PFSK-1 (cell line): Measurements from ENCODE around the gene GHSR.

Experiments used
- FOXP2 ChIP-seq: optimal IDR thresholded peaks from 2 replicates; pipeline ENCODE3; 2011; ENCODE audit warnings: borderline replicate concordance, control low read depth, inconsistent platforms; ENCODE audit not compliant: insufficient read depth; ENCODE audit errors: extremely low read length, extremely low read depth
- POLR2AphosphoS5 ChIP-seq: IDR thresholded peaks from 2 replicates; pipeline ENCODE4 v1.6.1; 2012; ENCODE audit warnings: low read depth, mild to moderate bottlenecking, control low read depth, low read length, moderate library complexity
- SIN3A ChIP-seq: IDR thresholded peaks from 2 replicates; pipeline ENCODE4 v1.6.1; 2012; ENCODE audit warnings: mild to moderate bottlenecking, low read length, moderate library complexity, borderline replicate concordance; ENCODE audit not compliant: insufficient read depth
- TAF1 ChIP-seq: IDR thresholded peaks from 2 replicates; pipeline ENCODE4 v1.6.1; 2012; ENCODE audit warnings: low read length, control low read depth, borderline replicate concordance; ENCODE audit not compliant: insufficient read depth
- TF ChIP-seq, protein P1 (sequence below), 2 experiments: IDR thresholded peaks; 2 replicates each; pipeline versions ENCODE4 v1.6.1 to v1.8.0; 2011 to 2012; ENCODE audit warnings: low read depth in 2 of 2, low read length in 2 of 2, control low read depth in 1 of 2, inconsistent platforms in 1 of 2, mild to moderate bottlenecking in 1 of 2, moderate library complexity in 1 of 2; ENCODE audit not compliant: insufficient read depth in 1 of 2

GHSR gene

GRCh38 chr3:172407872-172408271 lies 40.4 kb downstream of the GHSR start:
- TF ChIP-seq TAF1 (no peak), FOXP2 (no peak), POLR2AphosphoS5 (no peak), SIN3A (no peak)
- TF ChIP-seq, protein P1, sequence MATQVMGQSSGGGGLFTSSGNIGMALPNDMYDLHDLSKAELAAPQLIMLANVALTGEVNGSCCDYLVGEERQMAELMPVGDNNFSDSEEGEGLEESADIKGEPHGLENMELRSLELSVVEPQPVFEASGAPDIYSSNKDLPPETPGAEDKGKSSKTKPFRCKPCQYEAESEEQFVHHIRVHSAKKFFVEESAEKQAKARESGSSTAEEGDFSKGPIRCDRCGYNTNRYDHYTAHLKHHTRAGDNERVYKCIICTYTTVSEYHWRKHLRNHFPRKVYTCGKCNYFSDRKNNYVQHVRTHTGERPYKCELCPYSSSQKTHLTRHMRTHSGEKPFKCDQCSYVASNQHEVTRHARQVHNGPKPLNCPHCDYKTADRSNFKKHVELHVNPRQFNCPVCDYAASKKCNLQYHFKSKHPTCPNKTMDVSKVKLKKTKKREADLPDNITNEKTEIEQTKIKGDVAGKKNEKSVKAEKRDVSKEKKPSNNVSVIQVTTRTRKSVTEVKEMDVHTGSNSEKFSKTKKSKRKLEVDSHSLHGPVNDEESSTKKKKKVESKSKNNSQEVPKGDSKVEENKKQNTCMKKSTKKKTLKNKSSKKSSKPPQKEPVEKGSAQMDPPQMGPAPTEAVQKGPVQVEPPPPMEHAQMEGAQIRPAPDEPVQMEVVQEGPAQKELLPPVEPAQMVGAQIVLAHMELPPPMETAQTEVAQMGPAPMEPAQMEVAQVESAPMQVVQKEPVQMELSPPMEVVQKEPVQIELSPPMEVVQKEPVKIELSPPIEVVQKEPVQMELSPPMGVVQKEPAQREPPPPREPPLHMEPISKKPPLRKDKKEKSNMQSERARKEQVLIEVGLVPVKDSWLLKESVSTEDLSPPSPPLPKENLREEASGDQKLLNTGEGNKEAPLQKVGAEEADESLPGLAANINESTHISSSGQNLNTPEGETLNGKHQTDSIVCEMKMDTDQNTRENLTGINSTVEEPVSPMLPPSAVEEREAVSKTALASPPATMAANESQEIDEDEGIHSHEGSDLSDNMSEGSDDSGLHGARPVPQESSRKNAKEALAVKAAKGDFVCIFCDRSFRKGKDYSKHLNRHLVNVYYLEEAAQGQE (IDR thresholded peaks at IDR 0.05; ENCODE audit: insufficient read depth in 1 of 2, low read depth in 2 of 2, low read length in 2 of 2) = no peak

DNA sequence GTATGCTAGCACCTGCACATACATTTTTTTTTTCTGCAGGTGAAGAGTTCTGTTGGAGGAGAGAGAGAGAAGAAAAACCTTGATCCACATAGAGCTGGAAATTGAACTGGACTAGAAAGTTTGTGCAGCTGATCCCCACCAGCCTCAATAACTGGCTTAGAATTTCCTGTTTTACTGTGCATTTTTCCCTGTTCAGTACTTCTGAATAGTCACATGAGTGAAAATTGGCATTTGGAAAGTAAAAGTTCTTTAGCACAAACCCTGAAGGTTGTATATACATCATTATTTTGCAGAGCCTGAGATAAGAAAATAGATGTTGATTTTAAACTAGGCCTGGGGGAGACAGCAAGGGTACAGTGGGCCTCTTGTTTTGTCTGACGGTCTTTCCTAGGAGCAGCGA lies 42.3 kb downstream of the GHSR start:
- TF ChIP-seq TAF1 = no peak
- TF ChIP-seq, protein P1 (IDR thresholded peaks at IDR 0.05; ENCODE audit: insufficient read depth in 1 of 2, low read depth in 2 of 2, low read length in 2 of 2) = no peak
- no peak for TF ChIP-seq SIN3A
- no peak for TF ChIP-seq FOXP2
- no peak for TF ChIP-seq POLR2AphosphoS5

DNA sequence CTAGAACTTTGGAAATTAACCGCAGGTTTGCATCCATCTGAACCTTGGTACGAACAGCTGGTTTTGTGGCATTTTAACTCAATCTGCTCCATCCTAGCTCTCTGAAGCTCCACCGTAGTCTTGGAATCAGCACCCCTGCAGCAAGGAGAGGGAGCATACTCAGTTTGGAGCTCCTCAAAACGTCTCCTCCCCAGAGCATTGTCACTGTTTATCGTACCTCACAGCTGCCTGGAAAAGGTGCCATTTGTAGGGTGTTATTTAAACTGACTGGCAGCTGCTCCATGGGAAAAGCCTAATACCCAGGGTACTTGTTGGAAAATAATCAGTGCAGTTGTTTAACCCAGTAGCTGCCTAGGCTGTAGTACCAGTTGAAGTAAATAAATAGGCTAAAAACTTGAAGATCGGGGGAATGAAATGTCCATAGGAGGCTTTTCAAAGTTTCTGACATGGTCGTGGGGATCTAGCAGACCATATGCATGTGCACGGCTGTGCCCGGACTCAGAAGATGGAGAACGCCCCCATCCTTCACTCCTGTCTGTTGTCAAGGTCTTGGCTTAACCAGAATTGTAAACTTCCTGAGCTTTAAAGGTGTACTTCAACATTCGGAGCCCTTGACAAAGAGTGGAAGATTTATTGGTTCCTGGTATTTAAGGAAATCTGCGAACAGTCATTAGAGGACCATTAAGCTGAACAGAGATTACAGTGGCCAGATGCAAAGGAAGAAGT lies 43.9 kb downstream of the GHSR start:
- TF ChIP-seq FOXP2 (no peak), TAF1 (no peak), SIN3A (no peak), POLR2AphosphoS5 (no peak)
- TF ChIP-seq, protein P1 (IDR thresholded peaks at IDR 0.05; ENCODE audit: insufficient read depth in 1 of 2, low read depth in 2 of 2, low read length in 2 of 2) = no peak

DNA sequence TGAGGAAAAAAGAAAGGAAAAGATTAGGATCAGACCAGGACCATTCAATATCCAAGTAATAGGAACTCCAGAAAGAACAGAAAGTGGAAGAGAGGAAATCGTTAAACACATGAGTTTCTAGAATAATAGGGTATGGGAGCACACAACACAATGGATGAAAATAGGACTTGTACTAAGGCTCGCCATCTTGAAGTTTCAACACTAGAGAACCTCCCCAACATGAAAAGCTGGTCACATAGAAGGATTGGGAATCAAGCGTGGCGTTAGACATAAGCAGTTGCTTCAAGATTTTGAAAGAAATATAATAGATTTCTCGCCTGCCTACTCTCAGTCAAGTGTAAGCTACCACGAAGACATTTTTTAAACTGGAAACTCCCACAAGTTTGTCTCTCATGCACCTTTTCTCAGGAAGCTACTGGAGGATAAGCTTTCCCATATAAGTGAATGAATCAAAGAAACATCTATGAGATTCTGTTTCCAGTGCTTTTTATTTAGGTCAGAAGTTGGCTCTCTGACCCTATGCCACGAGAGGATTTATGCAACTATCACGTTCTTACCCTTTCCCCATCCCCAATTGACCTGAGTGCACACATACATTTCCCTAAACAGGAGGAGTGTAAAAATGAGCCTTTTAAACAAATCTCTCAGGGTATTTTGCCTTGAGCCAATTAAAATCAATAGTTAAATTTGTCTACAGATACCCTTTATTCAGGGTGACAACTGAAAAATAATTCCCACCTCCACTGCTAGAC lies 45.2 kb downstream of the GHSR start:
- no peak for TF ChIP-seq POLR2AphosphoS5
- TF ChIP-seq, protein P1 (IDR thresholded peaks at IDR 0.05; ENCODE audit: insufficient read depth in 1 of 2, low read depth in 2 of 2, low read length in 2 of 2) = no peak
- no peak for TF ChIP-seq TAF1
- no peak for TF ChIP-seq SIN3A
- no peak for TF ChIP-seq FOXP2
